Dermis microvascular lymphatic vessel endothelial cell (primary cell): Measurements from ENCODE around the gene CGB8. TPM values are rescaled to one million over a fixed set of nuclear protein-coding genes. Genes with fewer than 3 reads are reported as not detected.
"Not testable (repeated sequence)": the region's sequence is repeated elsewhere in the genome, so short reads cannot be mapped to it uniquely, and the experiment has no call there.

Source experiments
- DNase-seq, 2 donors: peaks; one replicate each; pipeline versions ENCODE4 v3.0.0 to v3.0.0-alpha.2; 2010; ENCODE audit warnings: low read depth in 2 of 2
- total RNA-seq: library from RNA; depleted of rRNA; stranded (reverse); fragments of >200 nt; gene quantifications from 2 replicates; pipeline ENCODE4 v1.2.1, GENCODE V29; 2014

Gene CGB8
- total RNA-seq, result not detected in 2 replicates

GRCh38 chr19:49049011-49049410 is at the start of gene CGB8:
Gene CGB8, minus strand, starts transcription at chr19:49049111. Its CDS starts 372 bp downstream, at chr19:49048739.
- not testable (repeated sequence) for DNase-seq

- DNase-seq, result peak; percentile 44 to 67
Observed at GRCh38 chr19:49097453-49098288, 48.8 kb upstream of the CGB8 start.

GRCh38 chr19:49094505-49095482 is 45.9 kb upstream of the CGB8 start:
- DNase-seq, result peak in 1 of 2 donors; percentile 29

- DNase-seq, result no peak
Observed at GRCh38 chr19:49092686-49093085, 43.8 kb upstream of the CGB8 start.

GRCh38 chr19:49091391-49092038 is 42.6 kb upstream of the CGB8 start:
- DNase-seq, result no peak

- no peak for DNase-seq
Observed at GRCh38 chr19:49086296-49086695, 37.4 kb upstream of the CGB8 start.

GRCh38 chr19:49085868-49086232 is 36.9 kb upstream of the CGB8 start:
- DNase-seq, result no peak

- peak; percentile 99 to 100 for DNase-seq
Observed at GRCh38 chr19:49085020-49085867, 36.3 kb upstream of the CGB8 start, which contains the start of gene SNRNP70. Gene SNRNP70, plus strand, starts transcription at chr19:49085451. Its CDS starts 964 bp downstream, at chr19:49086415.

- no peak for DNase-seq
Observed at GRCh38 chr19:49084206-49085019, 35.5 kb upstream of the CGB8 start.

- DNase-seq, result no peak
Observed at GRCh38 chr19:49081273-49081672, 32.4 kb upstream of the CGB8 start.

GRCh38 chr19:49080392-49080791 is 31.5 kb upstream of the CGB8 start:
- DNase-seq, result no peak

GRCh38 chr19:49074869-49075268 is 26.0 kb upstream of the CGB8 start:
- peak; percentile 36 to 69 for DNase-seq

- DNase-seq, result no peak
Observed at GRCh38 chr19:49073514-49074378, 24.8 kb upstream of the CGB8 start.

- DNase-seq, result no peak
Observed at GRCh38 chr19:49071860-49072547, 23.1 kb upstream of the CGB8 start.

- no peak for DNase-seq
Observed at GRCh38 chr19:49070416-49070815, 21.5 kb upstream of the CGB8 start.

- no peak for DNase-seq
Observed at GRCh38 chr19:49069026-49069425, 20.1 kb upstream of the CGB8 start.

- no peak for DNase-seq
Observed at GRCh38 chr19:49067554-49067953, 18.6 kb upstream of the CGB8 start.

- DNase-seq, result no peak
Observed at GRCh38 chr19:49065905-49066512, 17.1 kb upstream of the CGB8 start.
